H9 (cell line): ENCODE measurements around the gene SERTM2. TPM values are rescaled to one million over a fixed set of nuclear protein-coding genes. Genes with fewer than 3 reads are reported as not detected.

ENCODE experiments used
- DNase-seq: peaks from one replicate; pipeline ENCODE4 v3.0.0-alpha.2; 2017
- H2AFZ ChIP-seq: one replicate; pipeline ENCODE4 v1.6.1; 2013; ENCODE audit warnings: mild to moderate bottlenecking, low read length, control low read depth, moderate library complexity
- H2AK5ac ChIP-seq: 2 replicates; pipeline ENCODE4 v1.6.1; 2013; ENCODE audit warnings: low read length, control low read depth, mixed read lengths; ENCODE audit not compliant: insufficient read length
- H2BK120ac ChIP-seq: one replicate; pipeline ENCODE4 v1.6.1; 2013; ENCODE audit warnings: low read depth, mild to moderate bottlenecking, low read length, control low read depth, inconsistent platforms; ENCODE audit not compliant: poor library complexity, severe bottlenecking
- H2BK12ac ChIP-seq: 2 replicates; pipeline ENCODE4 v1.6.1; 2013; ENCODE audit warnings: low read length, control low read depth, mixed read lengths, low read depth; ENCODE audit not compliant: insufficient read length
- H2BK15ac ChIP-seq: 2 replicates; pipeline ENCODE4 v1.6.1; 2013; ENCODE audit warnings: low read depth, low read length, control low read depth
- H2BK20ac ChIP-seq: one replicate; pipeline ENCODE4 v1.6.1; 2013; ENCODE audit warnings: low read depth, mild to moderate bottlenecking, low read length, control low read depth, inconsistent platforms; ENCODE audit not compliant: poor library complexity, severe bottlenecking
- H2BK5ac ChIP-seq: 2 replicates; pipeline ENCODE4 v1.6.1; 2013; ENCODE audit warnings: low read length, control low read depth, mixed read lengths; ENCODE audit not compliant: insufficient read length
- H3K14ac ChIP-seq: 2 replicates; pipeline ENCODE4 v1.6.1; 2013; ENCODE audit warnings: low read length, control low read depth; ENCODE audit not compliant: insufficient read depth
- H3K18ac ChIP-seq: 2 replicates; pipeline ENCODE4 v1.6.1; 2013; ENCODE audit warnings: low read depth, mild to moderate bottlenecking, mixed read lengths, low read length, control low read depth; ENCODE audit not compliant: insufficient read length
- H3K23ac ChIP-seq: 2 replicates; pipeline ENCODE4 v1.6.1; 2013; ENCODE audit warnings: low read length, control low read depth, mixed read lengths, low read depth; ENCODE audit not compliant: insufficient read length
- H3K23me2 ChIP-seq: 2 replicates; pipeline ENCODE4 v1.6.1; 2013; ENCODE audit warnings: low read depth, mild to moderate bottlenecking, mixed read lengths, low read length, control low read depth; ENCODE audit not compliant: insufficient read length, poor library complexity, severe bottlenecking
- H3K27ac ChIP-seq: 2 replicates; pipeline ENCODE4 v1.5.1; 2013; ENCODE audit warnings: low read length, control low read depth, mixed read lengths, low read depth; ENCODE audit not compliant: insufficient read length
- H3K27me3 ChIP-seq: 2 replicates; pipeline ENCODE4 v1.6.1; 2013; ENCODE audit warnings: low read length, control low read depth, inconsistent platforms; ENCODE audit not compliant: insufficient read depth
- H3K4ac ChIP-seq: 2 replicates; pipeline ENCODE4 v1.6.1; 2013; ENCODE audit warnings: low read depth, mild to moderate bottlenecking, control low read depth, inconsistent platforms, low read length, moderate library complexity
- H3K4me1 ChIP-seq: 2 replicates; pipeline ENCODE4 v1.6.1; 2013; ENCODE audit warnings: low read length, control low read depth, inconsistent platforms; ENCODE audit not compliant: insufficient read depth
- H3K4me2 ChIP-seq: 2 replicates; pipeline ENCODE4 v1.6.1; 2013; ENCODE audit warnings: low read length, control low read depth, mixed read lengths; ENCODE audit not compliant: insufficient read length, insufficient read depth
- H3K56ac ChIP-seq: 2 replicates; pipeline ENCODE4 v1.6.1; 2013; ENCODE audit warnings: low read depth, mild to moderate bottlenecking, mixed read lengths, low read length, control low read depth; ENCODE audit not compliant: insufficient read length
- H3K79me1 ChIP-seq: 2 replicates; pipeline ENCODE4 v1.6.1; 2013; ENCODE audit warnings: low read depth, mild to moderate bottlenecking, moderate library complexity, low read length, control low read depth, inconsistent platforms; ENCODE audit not compliant: insufficient read depth, poor library complexity, severe bottlenecking
- H3K79me2 ChIP-seq: 2 replicates; pipeline ENCODE4 v1.6.1; 2013; ENCODE audit warnings: low read length, control low read depth, inconsistent platforms; ENCODE audit not compliant: insufficient read depth
- H3K9ac ChIP-seq: 2 replicates; pipeline ENCODE4 v1.6.1; 2013; ENCODE audit warnings: low read length, control low read depth, mixed read lengths; ENCODE audit not compliant: insufficient read length; ENCODE audit errors: extremely low read depth
- H3K9me3 ChIP-seq: one replicate; pipeline ENCODE4 v1.6.1; 2013; ENCODE audit warnings: low read depth, low read length, inconsistent platforms; ENCODE audit not compliant: control insufficient read depth
- H3T11ph ChIP-seq: one replicate; pipeline ENCODE4 v1.6.1; 2013; ENCODE audit warnings: mild to moderate bottlenecking, low read length, control low read depth, inconsistent platforms
- H4K20me1 ChIP-seq: one replicate; pipeline ENCODE4 v1.6.1; 2013; ENCODE audit not compliant: control insufficient read depth, insufficient read length, insufficient read depth
- H4K5ac ChIP-seq: 2 replicates; pipeline ENCODE4 v1.6.1; 2013; ENCODE audit warnings: low read depth, mild to moderate bottlenecking, mixed read lengths, low read length, control low read depth; ENCODE audit not compliant: insufficient read length
- H4K8ac ChIP-seq: replicated peaks from 2 replicates; pipeline ENCODE4 v1.6.1; 2013; ENCODE audit warnings: low read length, control low read depth, mixed read lengths, low read depth; ENCODE audit not compliant: insufficient read length
- H4K91ac ChIP-seq: 2 replicates; pipeline ENCODE4 v1.6.1; 2013; ENCODE audit warnings: low read depth, mild to moderate bottlenecking, moderate library complexity, mixed read lengths, low read length, control low read depth; ENCODE audit not compliant: insufficient read length
- H3K27ac Mint-ChIP-seq, 3 experiments: 2 replicates in 2 of 3; 3 replicates in 1 of 3; pipeline ENCODE4 v1.8.0; 2020 to 2021; ENCODE audit warnings: mixed read lengths in 3 of 3, mild to moderate bottlenecking in 1 of 3, moderate library complexity in 1 of 3
- H3K27me3 Mint-ChIP-seq: 2 replicates; pipeline ENCODE4 v1.8.0; 2021; ENCODE audit warnings: low read depth, mild to moderate bottlenecking, moderate library complexity, mixed read lengths
- H3K36me3 Mint-ChIP-seq, 3 experiments: 2 replicates in 2 of 3; 3 replicates in 1 of 3; pipeline ENCODE4 v1.8.0; 2020 to 2021; ENCODE audit warnings: low read depth in 3 of 3, mixed read lengths in 3 of 3; ENCODE audit not compliant: insufficient read depth in 1 of 3
- H3K4me1 Mint-ChIP-seq, 2 experiments: 2 replicates each; pipeline ENCODE4 v1.8.0; 2020; ENCODE audit warnings: mixed read lengths in 2 of 2
- H3K4me3 Mint-ChIP-seq, 2 experiments: 2 replicates in 1 of 2; 3 replicates in 1 of 2; pipeline ENCODE4 v1.8.0; 2020 to 2021; ENCODE audit warnings: mild to moderate bottlenecking in 2 of 2, mixed read lengths in 2 of 2, moderate library complexity in 1 of 2
- H3K9me3 Mint-ChIP-seq, 2 experiments: 2 replicates in 1 of 2; 3 replicates in 1 of 2; pipeline ENCODE4 v1.8.0; 2020; ENCODE audit warnings: mild to moderate bottlenecking in 2 of 2, mixed read lengths in 2 of 2, moderate library complexity in 1 of 2
- CTCF ChIP-seq: fragments of 200-600 bp; sonication (generic); conservative IDR thresholded peaks from 3 replicates; pipeline ENCODE4 v1.8.0; 2021; ENCODE audit warnings: antibody characterized with exemption, mild to moderate bottlenecking
- WGBS: extraction: QIAGEN DNeasy Blood & Tissue Kit; methylation state at CpG from one replicate; pipeline ENCODE4 v1.1.7; 2013; ENCODE audit warnings: missing lambda C conversion rate, low lambda C conversion rate, mixed read lengths; ENCODE audit not compliant: insufficient read length; ENCODE audit errors: extremely low coverage; 5-methylcytosine and 5-hydroxymethylcytosine counted together
- total RNA-seq: library from RNA; stranded (reverse); gene quantifications from 2 replicates; pipeline ENCODE4 v1.2.1, GENCODE V29; 2021

The SERTM2 gene
- total RNA-seq, 1 experiment from 2014 or later = 0.22 TPM

GRCh38 chrX:111568354-111568753 lies 56.9 kb downstream of the SERTM2 start:
- Mint-ChIP-seq H3K4me3 (no peak overlapping the region), H3K9me3 (peaks cover 2 to 7% of the 10 kb centered on the region in 2 experiments; a peak in 4 of 5 replicates), H3K36me3 (peaks cover 1 to 11% (median 5%) of the 10 kb centered on the region in 3 experiments; a peak in 5 of 7 replicates), H3K27ac (no peak overlapping the region; a peak in 1 of 7 replicates), H3K27me3 (no peaks in the 10 kb centered on the region), H3K4me1 (peaks cover 29 to 51% of the 10 kb centered on the region in 2 experiments)
- H2BK5ac ChIP-seq = no peak overlapping the region
- H2AFZ ChIP-seq = no peak overlapping the region
- H3K23me2 ChIP-seq = no peaks in the 10 kb centered on the region
- no peak overlapping the region for H3T11ph ChIP-seq
- H3K79me2 ChIP-seq = no peaks in the 10 kb centered on the region
- no peak overlapping the region for H4K5ac ChIP-seq
- H3K4me2 ChIP-seq = no peak overlapping the region
- H4K20me1 ChIP-seq = no peaks in the 10 kb centered on the region
- no peak overlapping the region for H4K91ac ChIP-seq
- no peak overlapping the region for H3K9ac ChIP-seq
- no peak overlapping the region for H3K23ac ChIP-seq
- H3K56ac ChIP-seq = no peak overlapping the region
- no peak overlapping the region for H2AK5ac ChIP-seq
- no peaks in the 10 kb centered on the region for H3K27me3 ChIP-seq
- peak; percentile 72 for DNase-seq
- H3K27ac ChIP-seq = no peak overlapping the region
- H3K4me1 ChIP-seq = no peaks in the 10 kb centered on the region; the same call in 1 of the 2 replicates
- no peak overlapping the region for H2BK120ac ChIP-seq
- H2BK20ac ChIP-seq = no peak overlapping the region
- H3K9me3 ChIP-seq = no peaks in the 10 kb centered on the region
- no peak overlapping the region for H4K8ac ChIP-seq
- peak; percentile 83 for TF ChIP-seq CTCF
- no peak overlapping the region for H2BK12ac ChIP-seq
- no CpG with 5 or more reads among the region's 4 CpGs for WGBS
- H3K79me1 ChIP-seq = no peaks in the 10 kb centered on the region
- H2BK15ac ChIP-seq = no peak overlapping the region
- no peak overlapping the region for H3K18ac ChIP-seq
- H3K4ac ChIP-seq = no peak overlapping the region
- no peak overlapping the region for H3K14ac ChIP-seq
